IMR-90 (cell line): ENCODE data around the gene PSMG3. TPM values are rescaled to one million over a fixed set of nuclear protein-coding genes. Genes with fewer than 3 reads are reported as not detected.

Experiments used
- ATAC-seq: fragments of 200-7000 bp; cut with Tn5 transposase; 2 replicates; pipeline ENCODE4 v1.9.1; 2020; ENCODE audit warnings: low read depth, mild to moderate bottlenecking, moderate library complexity
- BruUV-seq: library from RNA; stranded (reverse); fragments of 400-500 nt; replicated peaks from 2 replicates; lab custom pipeline; 2021; lab: Mats Ljungman, UMichigan
- CTCF ChIA-PET: fragments of 300-600 bp; formaldehyde crosslinking; extraction: SDS; loops from one replicate; lab custom pipeline; 2021; ENCODE audit warnings: antibody characterized with exemption; lab: Yijun Ruan, JAX
- POLR2A ChIA-PET: fragments of 300-600 bp; sonication (Branson Sonifier 250); formaldehyde crosslinking; loops from one replicate; lab custom pipeline; 2022; ENCODE audit warnings: antibody characterized with exemption; ENCODE audit not compliant: unreplicated experiment; lab: Charles Lee
- DNase-seq: peaks from one replicate; pipeline ENCODE4 v3.0.0; 2013
- H2AFZ ChIP-seq: replicated peaks from 2 replicates; pipeline ENCODE3; 2013; ENCODE audit warnings: low read length, mild to moderate bottlenecking; ENCODE audit not compliant: poor library complexity
- H2AK5ac ChIP-seq: 2 replicates; pipeline ENCODE4 v1.6.1; 2013; ENCODE audit warnings: low read depth, low read length, inconsistent platforms
- H2AK9ac ChIP-seq: replicated peaks from 2 replicates; pipeline ENCODE3; 2013; ENCODE audit warnings: mild to moderate bottlenecking, low read depth, low read length, moderate library complexity; ENCODE audit not compliant: poor library complexity
- H2BK120ac ChIP-seq: 2 replicates; pipeline ENCODE4 v1.6.1; 2013; ENCODE audit warnings: low read depth, low read length, inconsistent platforms
- H2BK15ac ChIP-seq: 3 replicates; pipeline ENCODE4 v1.6.1; 2013; ENCODE audit warnings: low read depth, low read length, inconsistent platforms
- H2BK20ac ChIP-seq: 2 replicates; pipeline ENCODE4 v1.6.1; 2013; ENCODE audit warnings: low read depth, mild to moderate bottlenecking, inconsistent platforms, low read length, moderate library complexity
- H2BK5ac ChIP-seq: 2 replicates; pipeline ENCODE4 v1.6.1; 2013; ENCODE audit warnings: mild to moderate bottlenecking, low read depth, low read length, inconsistent platforms; ENCODE audit not compliant: poor library complexity, severe bottlenecking
- H3K14ac ChIP-seq: replicated peaks from 2 replicates; pipeline ENCODE4 v1.6.1; 2013; ENCODE audit warnings: low read depth, low read length, inconsistent platforms
- H3K18ac ChIP-seq: 2 replicates; pipeline ENCODE4 v1.6.1; 2013; ENCODE audit warnings: low read depth, low read length, control low read depth
- H3K23ac ChIP-seq: 2 replicates; pipeline ENCODE4 v1.6.1; 2013; ENCODE audit warnings: low read depth, low read length, inconsistent platforms
- H3K27ac ChIP-seq: 2 replicates; pipeline ENCODE4 v1.5.1; 2013; ENCODE audit warnings: mild to moderate bottlenecking, control low read depth, low read length; ENCODE audit not compliant: insufficient read depth
- H3K27me3 ChIP-seq: 2 replicates; pipeline ENCODE4 v1.6.1; 2013; ENCODE audit warnings: low read length; ENCODE audit not compliant: control insufficient read depth, insufficient read depth
- H3K36me3 ChIP-seq: 2 replicates; pipeline ENCODE4 v1.6.1; 2013; ENCODE audit warnings: low read length, mixed read lengths; ENCODE audit not compliant: control insufficient read depth, insufficient read depth
- H3K4ac ChIP-seq: 2 replicates; pipeline ENCODE4 v1.6.1; 2013; ENCODE audit warnings: low read depth, low read length, inconsistent platforms
- H3K4me1 ChIP-seq: 2 replicates; pipeline ENCODE4 v1.6.1; 2013; ENCODE audit warnings: low read length, mixed read lengths; ENCODE audit not compliant: control insufficient read depth, insufficient read depth
- H3K4me2 ChIP-seq: 2 replicates; pipeline ENCODE4 v1.6.1; 2013; ENCODE audit warnings: low read depth, mild to moderate bottlenecking, control low read depth, low read length, moderate library complexity
- H3K4me3 ChIP-seq: 2 replicates; pipeline ENCODE4 v1.5.1; 2013; ENCODE audit warnings: low read depth, mild to moderate bottlenecking, control low read depth, low read length, moderate library complexity; ENCODE audit not compliant: insufficient read depth
- H3K56ac ChIP-seq: 2 replicates; pipeline ENCODE4 v1.6.1; 2013; ENCODE audit warnings: low read length, inconsistent platforms; ENCODE audit not compliant: insufficient read depth; ENCODE audit errors: extremely low read depth
- H3K79me1 ChIP-seq, 2 experiments: 2 replicates each; pipeline ENCODE4 v1.6.1; 2013; ENCODE audit warnings: low read length in 2 of 2, inconsistent platforms in 1 of 2, low read depth in 1 of 2
- H3K9ac ChIP-seq: 2 replicates; pipeline ENCODE4 v1.6.1; 2013; ENCODE audit warnings: low read depth, low read length, control low read depth
- H3K9me1 ChIP-seq: 2 replicates; pipeline ENCODE4 v1.6.1; 2013; ENCODE audit warnings: low read length, inconsistent platforms; ENCODE audit not compliant: insufficient read depth
- H3K9me3 ChIP-seq: 2 replicates; pipeline ENCODE4 v1.6.1; 2013; ENCODE audit warnings: low read length; ENCODE audit not compliant: control insufficient read depth, insufficient read depth
- H4K20me1 ChIP-seq: 2 replicates; pipeline ENCODE4 v1.6.1; 2013; ENCODE audit warnings: low read length, inconsistent platforms; ENCODE audit not compliant: insufficient read depth
- H4K5ac ChIP-seq: 2 replicates; pipeline ENCODE4 v1.6.1; 2013; ENCODE audit warnings: mild to moderate bottlenecking, low read depth, low read length, control low read depth
- H4K8ac ChIP-seq, 2 experiments: 2 replicates each; pipeline ENCODE4 v1.6.1; 2013; ENCODE audit warnings: low read depth in 2 of 2, low read length in 2 of 2, control low read depth in 1 of 2, inconsistent platforms in 1 of 2
- H4K91ac ChIP-seq: 2 replicates; pipeline ENCODE4 v1.6.1; 2013; ENCODE audit warnings: low read depth, low read length, inconsistent platforms; ENCODE audit not compliant: insufficient read depth
- CTCF ChIP-seq: conservative IDR thresholded peaks from 2 replicates; pipeline ENCODE4 v1.5.1; 2012; ENCODE audit warnings: mild to moderate bottlenecking, low read depth, low read length, improper control_type of control experiment
- FOS ChIP-seq: fragments of 150-350 bp; IDR thresholded peaks from 2 replicates; pipeline ENCODE4 v1.6.1; 2016; ENCODE audit warnings: low read depth, low read length
- POLR2A ChIP-seq: IDR thresholded peaks from 2 replicates; pipeline ENCODE4 v1.6.1; 2012; ENCODE audit warnings: mild to moderate bottlenecking, low read depth, low read length
- RCOR1 ChIP-seq: IDR thresholded peaks from 2 replicates; pipeline ENCODE4 v1.6.1; 2012; ENCODE audit warnings: mild to moderate bottlenecking, low read length, improper control_type of control experiment; ENCODE audit not compliant: insufficient replicate concordance
- WGBS, 2 experiments: methylation state at CpG; one replicate each; pipeline versions ENCODE4 v1.1.5 to v1.1.7; 2013; ENCODE audit warnings: missing lambda C conversion rate in 2 of 2; ENCODE audit not compliant: insufficient read length in 1 of 2; ENCODE audit errors: extremely low coverage in 2 of 2; 5-methylcytosine and 5-hydroxymethylcytosine counted together
- dilution Hi-C: fragments of 300-500 bp; cut with HindIII; formaldehyde crosslinking; loops from one replicate; pipeline ENCODE4 v1.14.3; 2018; ENCODE audit warnings: low sequenced_read_pairs; ENCODE audit not compliant: unreplicated experiment
- in situ Hi-C: fragments of 300-500 bp; cut with MboI; formaldehyde crosslinking; loops from 3 replicates; pipeline ENCODE4 v1.14.3; 2019; ENCODE audit warnings: low sequenced_read_pairs, inconsistent platforms, mixed read lengths
- intact Hi-C: fragments of 100-400 bp; cut with micrococcal nuclease; formaldehyde crosslinking; loops from 2 replicates; pipeline ENCODE4 v1.10.0; 2022
- polyA plus RNA-seq, 3 experiments: library from polyadenylated mRNA; depleted of rRNA; stranded (reverse); fragments of >200 nt; gene quantifications; 2 replicates each; pipeline ENCODE4 v1.2.3, GENCODE V29; 2012; ENCODE audit warnings: low replicate concordance in 1 of 3
- total RNA-seq: library from RNA; depleted of rRNA; stranded (reverse); fragments of >200 nt; gene quantifications from 2 replicates; pipeline ENCODE4 v1.2.3, GENCODE V29; 2012

The PSMG3 gene
- total and polyA plus RNA-seq, 2 of the 4 experiments (the other 2 are of a cell fraction) = 37.3 to 54.1 TPM

GRCh38 chr7:1539181-1539881 lies 30.5 kb downstream of the PSMG3 start:
- no peak overlapping the region; the same call in 1 of the 2 replicates for H4K5ac ChIP-seq
- H3K9ac ChIP-seq = peak overlapping the region; percentile 70
- H4K8ac ChIP-seq = peak overlapping the region; percentile 78 to 88; a peak in 2 of 4 replicates
- WGBS, 2 experiments = 80% methylated on average over 25 of the region's 36 CpGs; no CpG with 5 or more reads in 1 of the 2 experiments
- peak overlapping the region; percentile 95 for H3K4ac ChIP-seq
- peak overlapping the region; percentile 87 for H2BK120ac ChIP-seq
- CTCF ChIA-PET = interaction anchor here (0.5 kb wide), 1 partner anchor 920 kb away, joined by 5 read pairs; no protein-coding TSS in a partner anchor
- peak overlapping the region; percentile 25 for H2BK20ac ChIP-seq
- H3K23ac ChIP-seq = peak overlapping the region; percentile 84; the same call in 1 of the 2 replicates
- peak overlapping the region; percentile 94 for H4K91ac ChIP-seq
- H3K9me3 ChIP-seq = no peaks in the 10 kb centered on the region
- H2BK5ac ChIP-seq = peak overlapping the region; percentile 97
- peak overlapping the region; percentile 79; the same call in 1 of the 2 replicates for H3K14ac ChIP-seq
- dilution Hi-C loops (no loop called here), in situ Hi-C loops (no loop called here), intact Hi-C loops (loop anchor here (5.0 kb wide), 1 partner anchor 37 kb away; the partner anchor contains the start of gene INTS1)
- no peak overlapping the region for H3K18ac ChIP-seq
- DNase-seq = peak; percentile 46
- H3K56ac ChIP-seq = no peak overlapping the region
- peaks cover 29% of the 10 kb centered on the region for H4K20me1 ChIP-seq
- peak overlapping the region; percentile 100 for H2AK9ac ChIP-seq
- H2AFZ ChIP-seq = peak overlapping the region; percentile 32
- no TSS peak for BruUV-seq
- peaks cover 42% of the 10 kb centered on the region for H3K36me3 ChIP-seq
- H3K27ac ChIP-seq = peak overlapping the region; percentile 91
- peaks cover 20% of the 10 kb centered on the region for H3K4me1 ChIP-seq
- no peak overlapping the region for H2BK15ac ChIP-seq
- H2AK5ac ChIP-seq = peak overlapping the region; percentile 82; the same call in 1 of the 2 replicates
- peak overlapping the region; percentile 80 for H3K4me2 ChIP-seq
- POLR2A ChIA-PET = no interaction called here
- no peaks in the 10 kb centered on the region for H3K27me3 ChIP-seq
- peaks cover 8% of the 10 kb centered on the region for H3K9me1 ChIP-seq
- H3K4me3 ChIP-seq = peak overlapping the region; percentile 34; the same call in 1 of the 2 replicates
- ATAC-seq = no peak
- TF ChIP-seq POLR2A (0 out of 2 replicates have a peak, but pooled peaks have one; percentile 13), CTCF (no peak), RCOR1 (no peak), FOS (no peak)
- peaks cover 0 to 59% of the 10 kb centered on the region in 2 experiments; a peak in 3 of 4 replicates for H3K79me1 ChIP-seq
